ENCODE measurements around the gene QRFPR.

The QRFPR gene

DNA sequence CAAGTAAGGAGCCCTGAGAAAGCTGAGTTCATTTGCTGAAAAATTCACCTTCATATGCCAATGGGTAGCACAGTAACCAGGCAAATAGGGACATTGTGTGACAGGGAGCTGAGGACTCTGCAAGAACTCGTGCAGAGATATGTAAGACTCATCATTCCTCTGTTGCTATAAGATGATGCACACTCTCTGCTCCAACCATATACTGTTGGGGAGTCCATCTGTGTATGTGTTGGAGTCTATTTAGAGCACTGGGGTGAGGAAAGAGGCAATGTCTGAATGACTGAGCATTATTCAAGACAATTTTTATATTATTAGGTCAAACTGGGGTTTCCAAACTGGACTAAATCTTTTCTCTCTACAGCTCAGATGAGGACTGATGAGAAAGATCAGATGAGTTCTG lies 100.4 kb downstream of the QRFPR start:
- H3K4me3 ChIP-seq (ENCODE audit: low read depth, low read length) = no peak overlapping the region
- DNase-seq (ENCODE audit: low read depth, low spot score) = no peak
- in situ Hi-C loops (cut with HindIII; ENCODE audit: low sequenced_read_pairs) = no loop called here
- TF ChIP-seq CTCF (IDR thresholded peaks at IDR 0.05; ENCODE audit: low read depth, low read length) = no peak

- peak; percentile 38 for DNase-seq (ENCODE audit: low read depth, low spot score)
- no peak overlapping the region for H3K4me3 ChIP-seq (ENCODE audit: low read depth, low read length)
- in situ Hi-C loops (cut with HindIII; ENCODE audit: low sequenced_read_pairs) = no loop called here
- no peak for TF ChIP-seq CTCF (IDR thresholded peaks at IDR 0.05; ENCODE audit: low read depth, low read length)
Observed at GRCh38 chr4:121278811-121279368, 101.9 kb downstream of the QRFPR start.

Measured in astrocyte of the spinal cord (primary cell).